Measurements from ENCODE around the gene MTMR10. TPM values are rescaled to one million over a fixed set of nuclear protein-coding genes. Genes with fewer than 3 reads are reported as not detected.

The MTMR10 gene
- polyA plus RNA-seq, 3 donors, result 45.5 to 72.1 (median 55.1) TPM

DNA sequence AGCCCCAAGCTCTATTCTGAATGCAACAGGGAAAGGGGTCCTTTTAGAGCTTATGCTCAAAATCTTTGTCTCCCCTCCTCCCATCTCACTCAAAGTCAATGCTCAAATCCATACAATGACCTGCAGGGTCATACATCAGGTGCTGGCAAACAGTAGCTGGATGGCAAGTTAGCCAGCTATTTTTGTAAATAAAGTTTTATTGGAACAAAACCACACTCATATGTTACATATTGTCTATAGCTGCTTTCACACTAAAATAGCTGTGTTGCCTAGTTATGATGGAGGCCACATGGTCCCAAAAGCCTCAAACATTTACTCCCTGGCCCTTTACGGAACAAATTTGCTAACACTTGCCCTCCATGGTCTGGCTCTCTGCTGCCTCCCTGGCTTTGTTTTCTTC is 89.5 kb downstream of the MTMR10 start:
- DNase-seq (ENCODE audit: extremely low read depth in 1 of 11, low read depth in 9 of 11, low spot score in 4 of 11), result no peak

DNA sequence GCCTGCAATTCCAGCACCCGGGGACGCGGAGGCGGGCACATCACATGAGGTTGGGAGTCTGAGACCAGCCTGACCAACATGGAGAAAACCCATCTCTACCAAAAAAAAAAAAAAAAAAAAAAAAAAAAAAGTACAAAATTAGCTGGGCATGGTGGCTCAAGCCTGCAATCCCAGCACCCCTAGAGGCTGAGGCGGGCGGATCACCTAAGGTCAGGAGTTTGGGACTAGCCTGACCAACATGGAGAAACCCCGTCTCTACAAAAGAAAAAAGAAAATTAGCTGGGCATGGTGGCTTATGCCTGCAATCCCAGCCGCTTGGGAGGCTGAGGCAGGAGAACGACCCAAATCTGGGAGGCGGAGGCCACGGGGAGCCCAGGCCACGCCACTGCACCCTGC is 95.2 kb downstream of the MTMR10 start:
- DNase-seq (ENCODE audit: extremely low read depth in 1 of 11, low read depth in 9 of 11, low spot score in 4 of 11), result no peak

DNA sequence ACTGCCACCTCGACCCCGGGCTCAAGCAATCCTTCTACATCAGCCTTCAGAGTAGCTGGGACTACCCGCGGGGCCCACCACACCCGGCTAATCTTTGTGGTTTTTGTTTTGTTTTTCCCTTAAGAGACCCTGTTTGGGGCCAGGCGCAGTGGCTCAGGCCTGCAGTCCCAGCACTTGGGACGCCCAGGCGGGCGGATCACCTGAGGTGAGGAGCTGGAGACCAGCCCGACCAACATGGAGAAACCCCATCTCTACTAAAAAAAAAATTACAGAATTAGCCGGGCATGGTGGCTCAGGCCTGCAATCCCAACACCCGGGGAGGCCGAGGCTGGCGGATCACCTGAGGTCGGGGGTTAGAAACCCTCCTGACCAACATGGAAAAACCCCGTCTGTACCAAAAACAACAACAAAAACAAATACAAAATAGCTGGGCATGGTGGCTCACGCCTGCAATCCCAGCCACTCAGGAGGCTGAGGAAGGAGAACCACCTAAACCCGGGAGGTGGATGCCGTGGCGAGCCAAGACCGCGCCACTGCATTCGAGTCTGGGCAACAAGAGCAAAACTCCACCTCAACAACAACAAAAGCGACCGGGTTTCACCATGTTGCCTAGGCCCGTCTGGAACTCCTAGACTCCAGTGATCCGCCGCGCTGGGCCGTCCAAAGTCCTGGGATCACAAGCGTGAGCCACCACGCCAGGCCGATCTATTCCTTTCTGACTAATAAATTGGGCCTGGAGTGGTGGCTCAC is 95.8 kb downstream of the MTMR10 start:
- DNase-seq (ENCODE audit: extremely low read depth in 1 of 11, low read depth in 9 of 11, low spot score in 4 of 11), result no peak

DNA sequence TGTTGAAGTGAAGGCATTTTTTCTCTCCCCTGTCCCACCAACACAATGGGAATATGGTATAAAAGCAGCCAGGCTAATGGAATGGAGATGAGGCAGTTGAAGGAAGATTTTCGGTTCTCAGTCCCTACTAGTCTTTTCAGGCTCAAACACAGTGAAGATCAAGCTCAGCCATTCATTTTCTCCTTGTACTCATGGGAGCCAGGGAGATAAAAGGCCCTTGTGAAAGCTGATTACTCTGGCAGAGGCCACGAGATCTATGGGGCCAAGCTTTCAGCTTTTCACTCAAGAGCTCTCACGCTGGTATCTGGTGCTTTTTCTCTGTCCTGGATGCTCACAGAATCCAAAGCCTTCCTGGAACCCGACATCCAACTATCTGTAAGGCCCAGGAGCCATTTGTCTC is 102.2 kb downstream of the MTMR10 start:
- no peak for DNase-seq (ENCODE audit: extremely low read depth in 1 of 11, low read depth in 9 of 11, low spot score in 4 of 11)

Other genes starting within 250 kb of the MTMR10 start
- gene FAN1, start 87.7 kb downstream of the MTMR10 start, polyA plus RNA-seq (ENCODE audit: insufficient read length in 3 of 3), result 10 to 100 TPM; 29.1 to 39.8 (median 30.8) TPM
- under 1 TPM; 0.24 to 0.58 (median 0.37) TPM for gene TRPM1, start 110.1 kb upstream of the MTMR10 start, polyA plus RNA-seq (ENCODE audit: insufficient read length in 3 of 3)